Right cardiac atrium (tissue), 5 donors: ENCODE measurements around the gene CBLB. TPM values are rescaled to one million over a fixed set of nuclear protein-coding genes. Genes with fewer than 3 reads are reported as not detected.

ENCODE experiments used
- ATAC-seq, 2 donors: fragments of 200-7000 bp; cut with Tn5 transposase; one replicate each; pipeline versions ENCODE4 v1.8.0 to v1.9.1; 2020; ENCODE audit warnings: moderate library complexity in 2 of 2, mild to moderate bottlenecking in 1 of 2
- DNase-seq, 3 donors: peaks; one replicate each; pipeline ENCODE4 v3.0.0-alpha.2; 2020
- H3K27ac ChIP-seq: one replicate; pipeline ENCODE4 v1.5.1; 2013; ENCODE audit warnings: mild to moderate bottlenecking, low read length, control low read depth, moderate library complexity
- H3K27me3 ChIP-seq: one replicate; pipeline ENCODE4 v1.6.1; 2013; ENCODE audit not compliant: control insufficient read depth, insufficient read depth
- H3K4me1 ChIP-seq: one replicate; pipeline ENCODE4 v1.6.1; 2013; ENCODE audit warnings: low read length; ENCODE audit not compliant: control insufficient read depth, insufficient read depth
- H3K4me3 ChIP-seq: one replicate; pipeline ENCODE4 v1.5.1; 2013; ENCODE audit warnings: low read length, control low read depth
- H3K9me3 ChIP-seq: one replicate; pipeline ENCODE4 v1.6.1; 2013; ENCODE audit warnings: low read length; ENCODE audit not compliant: control insufficient read depth
- WGBS: extraction: QIAGEN DNeasy Blood & Tissue Kit; methylation state at CpG from one replicate; pipeline ENCODE4 v1.1.7; 2013; 5-methylcytosine and 5-hydroxymethylcytosine counted together
- intact Hi-C, 4 donors: fragments of 100-400 bp; cut with DNase I; formaldehyde crosslinking; loops; one replicate each; pipeline versions ENCODE4 v1.11.0 to v1.14.0; 2022 to 2023
- polyA plus RNA-seq: library from polyadenylated mRNA; stranded (reverse); fragments of 200-250 nt; gene quantifications from one replicate; pipeline ENCODE4 v1.2.3, GENCODE V29; 2013
- total RNA-seq, 4 donors: library from RNA; stranded (reverse); fragmentation: NEBNext Ultra II Directional; extraction: Animal tissue kit (Norgen Biotek cat#: 25700); gene quantifications; one replicate each; pipeline ENCODE4 v1.2.1, GENCODE V29; 2021
- donor health status: healthy with polysubstance abuse.
- donor health status: DM: no; HTN: yes; CAD: no.
- donor health status: DM: no; HTN: no; CAD: no.
- donor health status: DM: no; HTN: yes; CAD: no; lungs with severe emphysema.
- donor health status: DM: yes; HTN: yes; CAD: no.

CBLB gene
- total and polyA plus RNA-seq, 5 donors: 18.0 to 45.0 (median 43.0) TPM

DNA sequence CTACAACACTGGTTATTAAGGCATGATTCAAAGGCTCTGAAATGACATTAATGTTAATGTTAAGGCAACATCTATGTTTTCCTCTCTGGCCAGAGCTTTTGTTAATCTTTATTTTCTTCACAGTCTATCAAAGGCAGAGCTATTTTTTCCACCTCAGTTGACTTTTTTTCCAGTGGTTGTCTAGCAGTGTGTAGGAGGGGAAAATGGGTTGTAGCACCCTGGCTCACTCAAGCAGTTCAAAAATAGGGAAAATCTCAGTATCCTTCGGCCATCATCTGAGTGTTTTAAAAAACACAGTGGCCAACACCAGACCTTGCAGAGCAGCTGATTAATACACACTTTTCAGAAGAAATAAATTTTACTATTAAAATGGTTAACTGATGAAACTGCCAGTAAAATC lies 21.4 kb downstream of the CBLB start:
- no peaks in the 10 kb centered on the region for H3K9me3 ChIP-seq
- peak overlapping the region; percentile 20 for H3K4me3 ChIP-seq
- H3K27me3 ChIP-seq: no peaks in the 10 kb centered on the region
- ATAC-seq (peak in 1 of 2 donors; percentile 41), DNase-seq (no peak)
- WGBS: 52% methylated on average over 1 of the region's 1 CpG
- no peak overlapping the region for H3K27ac ChIP-seq
- intact Hi-C loops: no loop called here
- peaks cover 2% of the 10 kb centered on the region for H3K4me1 ChIP-seq

DNA sequence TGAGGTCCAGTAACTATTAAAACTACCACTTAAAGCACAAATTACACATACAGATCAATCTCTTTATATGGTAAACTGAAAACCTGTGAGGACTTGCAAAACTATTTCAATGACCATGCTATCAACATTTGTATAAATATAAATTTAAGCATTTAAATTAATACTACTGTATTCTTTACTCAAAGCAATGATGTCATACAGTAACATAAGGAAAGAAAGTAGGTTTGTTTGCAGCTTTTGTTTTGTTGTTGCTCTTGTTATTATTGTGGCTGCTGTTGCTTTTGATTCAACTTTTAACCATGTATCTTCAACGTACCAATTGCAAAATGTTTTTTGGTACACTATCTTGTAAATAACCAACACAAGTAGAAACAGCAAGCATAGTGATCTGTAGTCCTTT lies 22.0 kb downstream of the CBLB start:
- intact Hi-C loops: no loop called here
- DNase-seq (no peak), ATAC-seq (no peak)
- no peaks in the 10 kb centered on the region for H3K27me3 ChIP-seq
- H3K9me3 ChIP-seq: no peaks in the 10 kb centered on the region
- peaks cover 2% of the 10 kb centered on the region for H3K4me1 ChIP-seq
- peak overlapping the region; percentile 20 for H3K4me3 ChIP-seq
- no peak overlapping the region for H3K27ac ChIP-seq
- 52% methylated on average over 1 of the region's 1 CpG for WGBS

DNA sequence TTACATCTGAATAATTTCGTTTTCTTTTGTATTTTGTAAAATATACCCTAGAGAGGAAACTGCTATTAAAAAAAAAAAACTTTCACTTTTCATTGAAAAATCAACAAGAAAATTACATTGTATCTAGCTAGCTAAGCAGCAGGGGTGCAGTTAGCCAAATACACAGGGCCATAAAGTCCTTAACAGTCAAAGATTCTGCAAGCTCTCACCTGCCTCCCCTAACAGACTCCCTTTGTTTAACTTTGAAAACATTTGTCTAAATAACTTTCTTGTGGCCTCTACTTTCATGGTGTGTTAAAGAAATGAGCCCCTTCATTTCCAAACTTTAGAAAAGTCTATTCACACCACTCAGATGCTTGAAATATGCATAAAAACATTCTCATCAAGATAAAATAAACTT lies 23.3 kb downstream of the CBLB start:
- WGBS: 47% methylated on average over 1 of the region's 1 CpG
- Histone ChIP-seq H3K27ac (no peak overlapping the region), H3K27me3 (no peaks in the 10 kb centered on the region), H3K9me3 (no peaks in the 10 kb centered on the region), H3K4me1 (peaks cover 2% of the 10 kb centered on the region), H3K4me3 (no peak overlapping the region)
- ATAC-seq (no peak), DNase-seq (no peak)
- intact Hi-C loops: no loop called here

DNA sequence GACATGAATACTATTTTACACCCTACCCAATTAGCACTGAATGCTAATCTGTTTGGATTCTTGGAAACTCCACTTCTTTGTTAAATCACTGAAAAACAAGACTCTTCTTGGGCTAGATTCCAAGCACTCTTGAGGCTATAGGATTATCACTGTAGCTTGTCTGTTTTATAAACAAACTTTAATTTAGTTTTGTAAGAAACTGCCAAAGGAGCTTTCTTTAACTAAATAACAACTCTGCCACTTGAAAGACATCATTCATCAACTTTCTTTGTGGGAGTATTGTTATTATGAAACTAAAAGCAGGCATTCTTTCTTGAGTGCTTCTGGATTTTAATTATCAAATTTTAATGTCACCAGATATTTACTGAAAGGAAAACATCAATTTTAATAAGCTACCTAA lies 24.1 kb downstream of the CBLB start:
- no peaks in the 10 kb centered on the region for H3K9me3 ChIP-seq
- no peak overlapping the region for H3K4me3 ChIP-seq
- H3K4me1 ChIP-seq: peaks cover 2% of the 10 kb centered on the region
- DNase-seq: no peak
- no peaks in the 10 kb centered on the region for H3K27me3 ChIP-seq
- H3K27ac ChIP-seq: no peak overlapping the region
- intact Hi-C loops: no loop called here
- ATAC-seq: no peak

DNA sequence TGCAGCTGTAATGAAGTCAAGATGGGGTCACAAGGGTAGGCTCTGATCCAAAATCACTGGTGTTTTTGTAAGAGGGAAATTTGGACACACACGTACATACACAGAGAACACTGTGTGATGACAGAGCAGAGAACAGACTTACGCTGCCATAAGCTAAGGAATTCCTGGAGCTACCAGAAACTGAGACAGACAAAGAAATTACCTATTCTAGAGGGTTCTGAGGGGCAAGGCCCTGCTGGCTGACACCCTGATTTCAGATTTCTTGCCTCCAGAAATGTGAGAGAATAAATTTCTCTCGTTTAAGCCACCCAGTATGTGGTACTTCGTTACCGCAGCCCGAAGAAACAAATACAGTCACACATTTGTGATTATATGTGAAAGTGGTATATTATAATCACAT lies 24.8 kb downstream of the CBLB start:
- ATAC-seq (peak; percentile 75 to 83), DNase-seq (no peak)
- Histone ChIP-seq H3K4me3 (no peak overlapping the region), H3K4me1 (peaks cover 2% of the 10 kb centered on the region), H3K27me3 (no peaks in the 10 kb centered on the region), H3K9me3 (no peaks in the 10 kb centered on the region), H3K27ac (peak overlapping the region; percentile 83)
- intact Hi-C loops: no loop called here
- WGBS: 70% methylated on average over 6 of the region's 6 CpGs

DNA sequence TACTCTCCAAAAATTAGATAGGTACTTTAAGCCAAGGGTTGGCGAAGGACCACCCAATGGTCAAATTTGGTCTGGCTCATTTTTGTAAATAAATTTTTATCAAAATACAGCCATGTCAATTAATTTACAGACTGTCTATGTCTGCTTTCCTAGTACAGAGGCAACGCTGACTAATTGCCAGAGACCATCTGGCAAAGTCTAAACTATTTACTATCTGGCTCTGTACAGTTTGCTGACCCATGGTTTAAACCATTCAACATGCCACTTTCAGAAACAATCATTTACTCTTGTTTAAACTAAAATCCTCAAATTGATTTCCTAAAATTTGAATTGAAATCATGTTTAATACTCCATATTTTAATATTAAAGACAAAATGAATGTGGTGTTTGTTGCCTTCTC lies 25.9 kb downstream of the CBLB start:
- 79% methylated on average over 2 of the region's 2 CpGs for WGBS
- H3K4me1 ChIP-seq: peaks cover 1% of the 10 kb centered on the region
- no peak overlapping the region for H3K27ac ChIP-seq
- no peak overlapping the region for H3K4me3 ChIP-seq
- DNase-seq: no peak
- intact Hi-C loops: no loop called here
- ATAC-seq: no peak
- H3K27me3 ChIP-seq: no peaks in the 10 kb centered on the region
- H3K9me3 ChIP-seq: no peaks in the 10 kb centered on the region

DNA sequence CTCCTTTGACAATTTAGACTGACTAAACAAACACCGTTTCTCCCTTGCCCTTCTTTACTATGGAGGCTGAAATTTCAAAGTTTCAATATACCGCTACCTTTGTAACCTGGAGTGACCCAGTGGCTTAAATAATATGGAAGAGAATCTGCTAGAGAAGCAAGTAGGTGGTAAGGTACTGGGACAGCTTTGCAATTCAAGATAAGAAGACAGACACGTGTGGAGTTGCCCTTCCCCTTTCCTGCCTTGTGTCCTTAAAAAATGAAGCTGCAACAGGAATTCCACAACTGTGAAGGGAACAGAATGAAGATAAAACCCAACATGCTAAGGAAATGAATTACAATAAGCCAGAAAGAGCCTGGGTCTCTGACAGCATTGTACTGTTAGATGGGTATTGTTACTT lies 26.4 kb downstream of the CBLB start:
- no peak overlapping the region for H3K27ac ChIP-seq
- H3K4me3 ChIP-seq: no peak overlapping the region
- H3K27me3 ChIP-seq: no peaks in the 10 kb centered on the region
- DNase-seq (no peak), ATAC-seq (no peak)
- intact Hi-C loops: no loop called here
- WGBS: 73% methylated on average over 3 of the region's 3 CpGs
- no peaks in the 10 kb centered on the region for H3K9me3 ChIP-seq
- H3K4me1 ChIP-seq: no peaks in the 10 kb centered on the region

DNA sequence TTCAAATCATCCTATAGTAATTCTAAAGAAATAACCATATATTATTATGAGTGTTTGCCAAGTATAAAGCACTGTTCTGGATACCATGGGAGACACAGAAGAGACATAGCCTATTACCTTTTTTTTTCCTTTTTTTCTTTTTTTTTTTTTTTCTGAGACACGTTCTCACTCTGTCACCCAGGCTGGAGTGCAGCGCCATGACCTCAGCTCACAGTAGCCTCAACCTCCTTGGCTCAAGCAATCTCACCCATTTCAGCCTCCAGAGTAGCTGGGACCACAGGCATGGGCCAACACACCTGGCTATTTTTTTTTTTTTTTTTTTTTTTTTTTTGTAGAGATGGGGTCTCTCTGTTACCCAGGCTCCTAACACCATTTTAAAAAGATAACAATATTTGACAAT lies 30.9 kb downstream of the CBLB start:
- Histone ChIP-seq H3K4me1 (peaks cover 2% of the 10 kb centered on the region), H3K27me3 (no peaks in the 10 kb centered on the region), H3K9me3 (no peaks in the 10 kb centered on the region), H3K27ac (no peak overlapping the region), H3K4me3 (no peak overlapping the region)
- intact Hi-C loops: no loop called here
- ATAC-seq: peak; percentile 49 to 53
- WGBS: 77% methylated on average over 2 of the region's 2 CpGs
- DNase-seq: peak in 2 of 3 donors; percentile 32 to 36

DNA sequence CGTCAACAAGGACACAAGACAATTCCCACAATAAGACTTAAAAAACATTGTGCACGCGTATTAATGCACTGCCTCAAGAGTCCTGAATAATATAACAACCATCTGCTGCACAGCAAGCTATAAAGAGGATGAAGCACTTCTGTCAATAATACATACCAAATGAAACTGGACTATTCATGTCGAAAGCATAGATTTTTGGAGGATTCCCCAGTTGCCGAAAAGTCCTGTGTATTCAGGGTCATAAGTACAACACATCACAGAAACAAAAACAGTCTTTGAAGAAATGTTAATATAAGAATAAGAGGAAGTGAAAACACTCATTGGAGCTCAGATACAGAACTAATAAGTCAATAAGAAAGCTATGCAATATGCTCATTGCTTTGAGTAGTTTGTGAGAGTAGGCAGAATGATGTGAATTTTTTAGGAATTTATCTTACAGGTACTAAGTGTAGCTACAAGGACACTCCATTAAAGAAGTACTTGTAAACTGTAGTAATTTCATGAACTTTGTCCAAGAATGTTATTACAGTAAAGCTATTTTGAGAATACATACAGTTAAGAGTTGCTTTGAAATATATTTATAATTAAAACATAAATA lies 31.6 kb downstream of the CBLB start:
- H3K4me1 ChIP-seq: peaks cover 3% of the 10 kb centered on the region
- intact Hi-C loops: no loop called here

DNA sequence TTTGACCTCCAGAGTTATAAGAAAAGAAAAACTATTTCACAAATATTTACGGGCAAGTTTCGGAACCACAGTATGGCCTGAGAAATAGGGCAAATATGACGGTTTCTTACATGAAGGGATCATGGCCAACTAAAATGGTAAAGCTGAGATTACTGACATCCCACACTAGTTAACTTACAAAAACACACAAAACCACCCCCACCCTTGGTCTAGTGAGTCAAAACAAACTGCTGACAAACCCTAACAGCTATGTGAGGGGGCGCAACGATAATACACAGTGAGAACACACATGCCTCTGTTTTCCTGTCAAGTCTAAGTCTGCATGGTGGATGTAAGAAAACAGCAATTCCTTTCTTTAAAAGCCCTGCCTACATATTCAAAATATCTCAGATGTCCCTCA lies 32.3 kb downstream of the CBLB start:
- H3K9me3 ChIP-seq: no peaks in the 10 kb centered on the region
- ATAC-seq (peak; percentile 36 to 68), DNase-seq (no peak)
- H3K27me3 ChIP-seq: no peaks in the 10 kb centered on the region
- peaks cover 3% of the 10 kb centered on the region for H3K4me1 ChIP-seq
- WGBS: 63% methylated on average over 5 of the region's 5 CpGs
- intact Hi-C loops: no loop called here
- no peak overlapping the region for H3K27ac ChIP-seq
- no peak overlapping the region for H3K4me3 ChIP-seq

More for the DNA sequence above, 31.6 kb downstream of the CBLB start:
- DNase-seq (no peak), ATAC-seq (no peak)
- WGBS: 61% methylated on average over 5 of the region's 5 CpGs
- Histone ChIP-seq H3K27ac (no peak overlapping the region), H3K9me3 (no peaks in the 10 kb centered on the region), H3K27me3 (no peaks in the 10 kb centered on the region), H3K4me3 (no peak overlapping the region)

DNA sequence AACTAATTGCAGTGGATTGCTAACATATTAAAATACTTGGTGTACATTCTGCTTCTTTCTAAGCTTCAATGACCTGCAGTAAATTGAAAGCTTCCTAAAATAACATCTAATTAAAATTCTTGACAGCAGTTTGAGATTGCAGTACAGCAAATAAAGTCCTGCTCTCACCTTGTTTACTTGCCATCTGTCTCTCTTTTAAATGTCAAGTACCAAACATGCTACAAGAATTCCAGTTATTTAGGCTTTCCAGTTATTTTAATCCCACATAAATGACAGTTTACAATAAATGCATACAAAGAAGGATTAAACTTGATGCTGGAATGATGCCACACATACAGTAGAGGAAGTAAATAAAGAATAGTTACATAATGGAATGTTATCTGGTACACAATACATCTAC lies 33.2 kb downstream of the CBLB start:
- Histone ChIP-seq H3K27me3 (no peaks in the 10 kb centered on the region), H3K9me3 (no peaks in the 10 kb centered on the region), H3K4me1 (peaks cover 3% of the 10 kb centered on the region), H3K27ac (no peak overlapping the region), H3K4me3 (no peak overlapping the region)
- no peak for DNase-seq
- intact Hi-C loops: no loop called here
- ATAC-seq: peak in 1 of 2 donors; percentile 20

DNA sequence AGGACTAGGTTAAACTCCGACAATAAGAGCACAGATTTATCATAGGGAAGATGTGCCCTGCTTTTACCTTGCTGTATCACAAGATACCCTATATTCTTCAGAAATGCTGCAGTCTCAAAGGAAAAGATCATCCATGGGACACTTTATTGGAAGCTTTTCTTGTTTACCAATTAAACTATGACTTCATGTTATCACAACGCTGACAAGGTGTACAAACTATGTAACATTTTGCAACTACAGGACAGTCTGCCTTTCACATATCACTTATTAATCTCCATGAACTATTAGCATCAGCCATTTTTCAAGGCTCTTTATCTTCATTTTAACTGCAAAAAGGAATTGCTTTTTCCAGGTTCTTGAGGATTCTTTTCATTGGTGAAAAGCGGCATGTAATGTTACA lies 34.0 kb downstream of the CBLB start:
- H3K9me3 ChIP-seq: no peaks in the 10 kb centered on the region
- peaks cover 3% of the 10 kb centered on the region for H3K4me1 ChIP-seq
- intact Hi-C loops: no loop called here
- no peak overlapping the region for H3K27ac ChIP-seq
- WGBS: 91% methylated on average over 3 of the region's 3 CpGs
- no peaks in the 10 kb centered on the region for H3K27me3 ChIP-seq
- H3K4me3 ChIP-seq: no peak overlapping the region
- ATAC-seq (no peak), DNase-seq (no peak)
